Ishikawa (cell line): ENCODE data around the gene MED10.

Source experiments
- CEBPB ChIP-seq: IDR thresholded peaks from 2 replicates; pipeline ENCODE4 v1.6.1; 2012
- CREB1 ChIP-seq: IDR thresholded peaks from 2 replicates; pipeline ENCODE4 v1.6.1; 2012; ENCODE audit warnings: low read depth
- EGR1 ChIP-seq: IDR thresholded peaks from 2 replicates; pipeline ENCODE4 v1.6.1; 2012
- EP300 ChIP-seq: IDR thresholded peaks from 2 replicates; pipeline ENCODE4 v1.6.1; 2012; ENCODE audit warnings: borderline replicate concordance
- FOXM1 ChIP-seq: IDR thresholded peaks from 2 replicates; pipeline ENCODE4 v1.6.1; 2012; ENCODE audit warnings: low read depth, borderline replicate concordance
- MAX ChIP-seq: IDR thresholded peaks from 2 replicates; pipeline ENCODE4 v1.6.1; 2012
- NFIC ChIP-seq: IDR thresholded peaks from 2 replicates; pipeline ENCODE4 v1.6.1; 2012
- RAD21 ChIP-seq: IDR thresholded peaks from 2 replicates; pipeline ENCODE4 v1.6.1; 2012; ENCODE audit warnings: low read depth
- REST ChIP-seq: IDR thresholded peaks from 2 replicates; pipeline ENCODE4 v1.6.1; 2012; ENCODE audit warnings: low read depth, mild to moderate bottlenecking
- TAF1 ChIP-seq: IDR thresholded peaks from 2 replicates; pipeline ENCODE4 v1.6.1; 2012; ENCODE audit warnings: low read depth, mild to moderate bottlenecking
- TCF12 ChIP-seq: IDR thresholded peaks from 2 replicates; pipeline ENCODE4 v1.6.1; 2012; ENCODE audit warnings: low read depth
- TEAD4 ChIP-seq: IDR thresholded peaks from 2 replicates; pipeline ENCODE4 v1.6.1; 2012
- USF1 ChIP-seq: IDR thresholded peaks from 2 replicates; pipeline ENCODE4 v1.6.1; 2012
- YY1 ChIP-seq: IDR thresholded peaks from 2 replicates; pipeline ENCODE4 v1.6.1; 2012; ENCODE audit warnings: low read depth
- ZBTB7A ChIP-seq: IDR thresholded peaks from 2 replicates; pipeline ENCODE4 v1.6.1; 2012; ENCODE audit warnings: low read depth

The MED10 gene

GRCh38 chr5:6412811-6413210 is 34.5 kb upstream of the MED10 start:
- TF ChIP-seq CEBPB: no peak
- TF ChIP-seq USF1: no peak
- no peak for TF ChIP-seq EGR1
- no peak for TF ChIP-seq ZBTB7A
- TF ChIP-seq REST: no peak

GRCh38 chr5:6411141-6411540 is 32.8 kb upstream of the MED10 start:
- no peak for TF ChIP-seq YY1
- TF ChIP-seq ZBTB7A: no peak
- TF ChIP-seq TCF12: no peak
- TF ChIP-seq EGR1: no peak
- no peak for TF ChIP-seq FOXM1

GRCh38 chr5:6410421-6410820 is 32.1 kb upstream of the MED10 start:
- TF ChIP-seq YY1 (no peak), CEBPB (no peak), CREB1 (no peak), EP300 (no peak), EGR1 (no peak), RAD21 (no peak), REST (no peak), TEAD4 (no peak), USF1 (no peak)

GRCh38 chr5:6408627-6409446 is 30.5 kb upstream of the MED10 start:
- TF ChIP-seq CEBPB (no peak), EP300 (no peak), TCF12 (no peak), REST (no peak), USF1 (no peak), FOXM1 (no peak), RAD21 (no peak), CREB1 (no peak), TEAD4 (no peak), ZBTB7A (no peak), TAF1 (no peak), EGR1 (no peak), MAX (no peak), NFIC (no peak), YY1 (no peak)

- TF ChIP-seq ZBTB7A (no peak), EGR1 (no peak), REST (no peak), FOXM1 (no peak), NFIC (no peak), TAF1 (no peak), RAD21 (no peak), TCF12 (no peak), CREB1 (no peak), YY1 (no peak), EP300 (no peak), CEBPB (no peak)
These were observed 29.9 kb upstream of the MED10 start for GRCh38 chr5:6408260-6408596.
